Activated CD8-positive, alpha-beta memory T cell treated with anti-CD3 and anti-CD28 coated beads, Interleukin-2, amount 50 U/mL, for 1 hour (primary cell): ENCODE results near the gene TMEM154.

Source experiments
- DNase-seq: peaks from one replicate; pipeline ENCODE4 v3.0.0-alpha.2; 2020; ENCODE audit errors: extremely low read depth

The TMEM154 gene

GRCh38 chr4:152679414-152680281 is at the start of gene TMEM154:
TMEM154 (minus strand) TSS chr4:152679997; CDS start chr4:152679933, 64 bp downstream.
- DNase-seq, result peak; percentile 21

GRCh38 chr4:152729466-152729865 is 49.7 kb upstream of the TMEM154 start:
- DNase-seq, result no peak

GRCh38 chr4:152728343-152728742 is 48.5 kb upstream of the TMEM154 start:
- no peak for DNase-seq

GRCh38 chr4:152727784-152728183 is 48.0 kb upstream of the TMEM154 start:
- DNase-seq, result no peak

GRCh38 chr4:152724494-152724893 is 44.7 kb upstream of the TMEM154 start:
- no peak for DNase-seq

- no peak for DNase-seq
Measured at GRCh38 chr4:152723236-152723635, 43.4 kb upstream of the TMEM154 start.

GRCh38 chr4:152719801-152720556 is 40.2 kb upstream of the TMEM154 start:
- no peak for DNase-seq

- DNase-seq, result no peak
Measured at GRCh38 chr4:152719291-152719690, 39.5 kb upstream of the TMEM154 start.

- no peak for DNase-seq
Measured at GRCh38 chr4:152715076-152715475, 35.3 kb upstream of the TMEM154 start.

GRCh38 chr4:152713951-152714705 is 34.3 kb upstream of the TMEM154 start:
- DNase-seq, result no peak

GRCh38 chr4:152709675-152710438 is 30.1 kb upstream of the TMEM154 start:
- DNase-seq, result no peak

GRCh38 chr4:152708796-152709195 is 29.0 kb upstream of the TMEM154 start:
- DNase-seq, result no peak

GRCh38 chr4:152708361-152708760 is 28.6 kb upstream of the TMEM154 start:
- no peak for DNase-seq

GRCh38 chr4:152707632-152708031 is 27.8 kb upstream of the TMEM154 start:
- DNase-seq, result no peak

- DNase-seq, result no peak
Measured at GRCh38 chr4:152705903-152706302, 26.1 kb upstream of the TMEM154 start.

- no peak for DNase-seq
Measured at GRCh38 chr4:152704788-152705187, 25.0 kb upstream of the TMEM154 start.

GRCh38 chr4:152700151-152700550 is 20.4 kb upstream of the TMEM154 start:
- DNase-seq, result no peak

- DNase-seq, result no peak
Measured at GRCh38 chr4:152699313-152699712, 19.5 kb upstream of the TMEM154 start.

- DNase-seq, result no peak
Measured at GRCh38 chr4:152698089-152698499, 18.3 kb upstream of the TMEM154 start.

GRCh38 chr4:152697284-152698088 is 17.7 kb upstream of the TMEM154 start:
- DNase-seq, result no peak
